Loucy (cell line): ENCODE measurements around the gene CNTFR.
"Not testable (repeated sequence)": the region's sequence is repeated elsewhere in the genome, so short reads cannot be mapped to it uniquely, and the experiment has no call there.

Source experiments
- H2AFZ ChIP-seq: fragments of 200-600 bp; sonication (generic); 2 replicates; pipeline ENCODE4 v1.6.0; 2016; ENCODE audit warnings: antibody characterized with exemption, mild to moderate bottlenecking, low read length, moderate library complexity
- H3F3A ChIP-seq: fragments of 200-600 bp; 2 replicates; pipeline ENCODE4 v1.6.0; 2016; ENCODE audit warnings: antibody characterized with exemption, low read depth, mild to moderate bottlenecking
- H3K27me3 ChIP-seq: fragments of 200-600 bp; sonication (generic); 2 replicates; pipeline ENCODE4 v1.6.1; 2014; ENCODE audit warnings: low read length, mild to moderate bottlenecking; ENCODE audit not compliant: insufficient read depth, poor library complexity, severe bottlenecking
- H3K36me3 ChIP-seq: fragments of 200-600 bp; sonication (generic); 2 replicates; pipeline ENCODE4 v1.6.1; 2016; ENCODE audit warnings: low read length; ENCODE audit not compliant: insufficient read depth
- H3K4me1 ChIP-seq: fragments of 200-600 bp; sonication (generic); 2 replicates; pipeline ENCODE4 v1.5.1; 2014; ENCODE audit warnings: low read length, mild to moderate bottlenecking; ENCODE audit not compliant: insufficient read depth, poor library complexity, severe bottlenecking
- H3K4me2 ChIP-seq: fragments of 200-600 bp; sonication (generic); 2 replicates; pipeline ENCODE4 v1.6.0; 2014; ENCODE audit warnings: antibody characterized with exemption, low read length, low read depth, mild to moderate bottlenecking; ENCODE audit not compliant: poor library complexity, severe bottlenecking
- H3K4me3 ChIP-seq: fragments of 200-600 bp; sonication (generic); 2 replicates; pipeline ENCODE4 v1.5.1; 2014; ENCODE audit warnings: low read length, mild to moderate bottlenecking, mixed read lengths; ENCODE audit not compliant: poor library complexity, severe bottlenecking
- H3K79me2 ChIP-seq: fragments of 200-600 bp; sonication (generic); 2 replicates; pipeline ENCODE4 v1.6.1; 2014; ENCODE audit warnings: low read length; ENCODE audit not compliant: insufficient read depth
- H3K9ac ChIP-seq: fragments of 200-600 bp; sonication (generic); 2 replicates; pipeline ENCODE4 v1.6.0; 2014; ENCODE audit warnings: mild to moderate bottlenecking, low read depth, low read length, moderate library complexity; ENCODE audit not compliant: poor library complexity, severe bottlenecking
- H3K9me2 ChIP-seq: fragments of 200-600 bp; sonication (generic); replicated peaks from 2 replicates; pipeline ENCODE4 v1.6.1; 2016; ENCODE audit warnings: low read depth, low read length, mixed read lengths
- H3K9me3 ChIP-seq: fragments of 200-600 bp; sonication (generic); 2 replicates; pipeline ENCODE4 v1.6.1; 2014; ENCODE audit warnings: mild to moderate bottlenecking, antibody characterized with exemption, low read length, low read depth; ENCODE audit not compliant: insufficient read depth
- H4K20me1 ChIP-seq: fragments of 200-600 bp; sonication (generic); 2 replicates; pipeline ENCODE4 v1.6.0; 2014; ENCODE audit warnings: antibody characterized with exemption, low read length, mild to moderate bottlenecking; ENCODE audit not compliant: insufficient read depth, poor library complexity, severe bottlenecking
- CTCF ChIP-seq: fragments of 200-600 bp; sonication (generic); conservative IDR thresholded peaks from 2 replicates; pipeline ENCODE4 v1.5.1; 2014; ENCODE audit warnings: mild to moderate bottlenecking, antibody characterized with exemption, low read length
- EZH2phosphoT487 ChIP-seq: fragments of 200-600 bp; IDR thresholded peaks from 2 replicates; pipeline ENCODE4 v1.6.1; 2018; ENCODE audit warnings: antibody characterized with exemption, mild to moderate bottlenecking, moderate library complexity, borderline replicate concordance

CNTFR gene

GRCh38 chr9:34589636-34590380 is at the start of gene CNTFR:
Gene CNTFR (minus strand): TSS chr9:34589724. CDS start chr9:34568981, 20,743 bp downstream.
- no peak for TF ChIP-seq EZH2phosphoT487
- Histone ChIP-seq H3K4me3 (no peak within 1 kb of the TSS), H3K79me2 (no peaks in the 10 kb centered on the region), H3K9me3 (no peaks in the 10 kb centered on the region), H3K36me3 (no peaks in the 10 kb centered on the region), H3K4me2 (no peak within 1 kb of the TSS), H2AFZ (no peak within 1 kb of the TSS), H3K4me1 (peaks cover 19% of the 10 kb centered on the region), H3F3A (no peaks in the 10 kb centered on the region), H3K9me2 (no peaks in the 10 kb centered on the region), H4K20me1 (no peaks in the 10 kb centered on the region), H3K27me3 (no peaks in the 10 kb centered on the region), H3K9ac (no peak within 1 kb of the TSS)

- not testable (repeated sequence) for H3K9ac ChIP-seq, H3K4me3 ChIP-seq, H3K27me3 ChIP-seq, H3K4me2 ChIP-seq, H3F3A ChIP-seq, H2AFZ ChIP-seq, H3K9me2 ChIP-seq, H3K9me3 ChIP-seq, H3K36me3 ChIP-seq
- peaks cover 13% of the 10 kb centered on the region for H4K20me1 ChIP-seq
- peaks cover 25% of the 10 kb centered on the region for H3K79me2 ChIP-seq
- peaks cover 27% of the 10 kb centered on the region for H3K4me1 ChIP-seq
Observed at GRCh38 chr9:34639322-34639721, 49.8 kb upstream of the CNTFR start.

GRCh38 chr9:34638138-34638445 is 48.6 kb upstream of the CNTFR start:
- TF ChIP-seq EZH2phosphoT487 (no peak), CTCF (no peak)
- Histone ChIP-seq H3K9me3 (no peaks in the 10 kb centered on the region), H2AFZ (peak overlapping the region; percentile 75), H3K9me2 (no peaks in the 10 kb centered on the region), H3K4me2 (peak overlapping the region; percentile 91), H3K9ac (peak overlapping the region; percentile 75), H4K20me1 (peaks cover 13% of the 10 kb centered on the region), H3K4me1 (peaks cover 27% of the 10 kb centered on the region), H3K27me3 (no peaks in the 10 kb centered on the region), H3K36me3 (no peaks in the 10 kb centered on the region), H3F3A (no peaks in the 10 kb centered on the region), H3K79me2 (peaks cover 25% of the 10 kb centered on the region), H3K4me3 (peak overlapping the region; percentile 94)

GRCh38 chr9:34637356-34638137 is 48.0 kb upstream of the CNTFR start, which contains the start of gene SIGMAR1:
Gene SIGMAR1 (minus strand): TSS chr9:34637787. CDS start chr9:34637697, 90 bp downstream.
- H3K79me2 ChIP-seq = peaks cover 25% of the 10 kb centered on the region
- TF ChIP-seq CTCF (no peak), EZH2phosphoT487 (no peak)
- H3K9me3 ChIP-seq = no peaks in the 10 kb centered on the region
- H3K9me2 ChIP-seq = no peaks in the 10 kb centered on the region
- peak within 1 kb of the TSS; percentile 91 for H3K4me2 ChIP-seq
- H2AFZ ChIP-seq = peak within 1 kb of the TSS; percentile 75
- peak within 1 kb of the TSS; percentile 75 for H3K9ac ChIP-seq
- peaks cover 27% of the 10 kb centered on the region for H3K4me1 ChIP-seq
- peak within 1 kb of the TSS; percentile 94 for H3K4me3 ChIP-seq
- H4K20me1 ChIP-seq = peaks cover 13% of the 10 kb centered on the region
- H3K36me3 ChIP-seq = no peaks in the 10 kb centered on the region
- H3F3A ChIP-seq = no peaks in the 10 kb centered on the region
- H3K27me3 ChIP-seq = no peaks in the 10 kb centered on the region
